Psoas muscle (tissue), 8 donors: ENCODE data around the gene GPR142. TPM values are rescaled to one million over a fixed set of nuclear protein-coding genes. Genes with fewer than 3 reads are reported as not detected.

Experiments used
- ATAC-seq, 4 donors: fragments of 200-7000 bp; cut with Tn5 transposase; one replicate each; pipeline ENCODE4 v1.9.1; 2020; ENCODE audit warnings: moderate library complexity in 3 of 4, mild to moderate bottlenecking in 2 of 4
- DNase-seq, 2 donors: peaks; one replicate each; pipeline ENCODE4 v3.0.0-alpha.2; 2020
- H3K27ac ChIP-seq: fragments of 200-600 bp; one replicate; pipeline ENCODE4 v1.8.0; 2022
- H3K27me3 ChIP-seq, 3 donors: fragments of 200-600 bp in 1 of 3; one replicate each; pipeline versions ENCODE4 v1.6.1 to v1.8.0; 2013 to 2022; ENCODE audit warnings: low read length in 2 of 3, mild to moderate bottlenecking in 2 of 3, moderate library complexity in 1 of 3; ENCODE audit not compliant: insufficient read depth in 3 of 3
- H3K36me3 ChIP-seq, 2 donors: fragments of 200-600 bp in 1 of 2; one replicate each; pipeline versions ENCODE4 v1.6.1 to v1.8.0; 2013 to 2022; ENCODE audit warnings: low read depth in 1 of 2, mild to moderate bottlenecking in 1 of 2, moderate library complexity in 1 of 2; ENCODE audit not compliant: insufficient read depth in 1 of 2
- H3K4me1 ChIP-seq: fragments of 200-600 bp; one replicate; pipeline ENCODE4 v1.8.0; 2022
- H3K4me3 ChIP-seq: fragments of 200-600 bp; one replicate; pipeline ENCODE4 v1.8.0; 2022; ENCODE audit warnings: mild to moderate bottlenecking
- H3K9me3 ChIP-seq: fragments of 200-600 bp; one replicate; pipeline ENCODE4 v1.8.0; 2022
- WGBS, 3 donors: extraction: QIAGEN DNeasy Blood & Tissue Kit; methylation state at CpG; one replicate each; pipeline versions ENCODE4 v1.1.6 to v1.1.7; 2013; 5-methylcytosine and 5-hydroxymethylcytosine counted together
- intact Hi-C, 2 donors: fragments of 100-400 bp; cut with DNase I; formaldehyde crosslinking; loops; one replicate each; pipeline versions ENCODE4 v1.11.0 to v1.14.2; 2022
- polyA plus RNA-seq, 3 donors: library from polyadenylated mRNA; stranded (reverse); fragments of 200-250 nt; gene quantifications; one replicate each; pipeline ENCODE4 v1.2.3, GENCODE V29; 2013
- total RNA-seq, 4 donors: library from RNA; stranded (reverse); fragmentation: NEBNext Ultra II Directional in 2 of 4; extraction: Animal tissue kit (Norgen Biotek cat#: 25700) in 2 of 4; gene quantifications; one replicate each; pipeline versions ENCODE4 v1.2.1 to v1.2.4, GENCODE V29; 2021 to 2023
- TF ChIP-seq, protein P1 (sequence below): fragments of 200-600 bp; IDR thresholded peaks from one replicate; pipeline ENCODE4 v1.8.0; 2022; ENCODE audit warnings: antibody characterized with exemption
- donor health status: healthy with polysubstance abuse.
- donor health status: DM: no; HTN: no; CAD: no; lungs with moderate emphysema.
- donor health status: Bipolar disorder and iron deficiency.
- donor health status: healthy.
- donor health status: DM: yes; HTN: yes; CAD: no.
- donor health status: DM: no; HTN: no; CAD: no.
- donor health status: DM: no; HTN: no; CAD: no.
- donor health status: DM: yes; HTN: yes; CAD: no.

The GPR142 gene
- total and polyA plus RNA-seq, 7 donors: not detected

DNA sequence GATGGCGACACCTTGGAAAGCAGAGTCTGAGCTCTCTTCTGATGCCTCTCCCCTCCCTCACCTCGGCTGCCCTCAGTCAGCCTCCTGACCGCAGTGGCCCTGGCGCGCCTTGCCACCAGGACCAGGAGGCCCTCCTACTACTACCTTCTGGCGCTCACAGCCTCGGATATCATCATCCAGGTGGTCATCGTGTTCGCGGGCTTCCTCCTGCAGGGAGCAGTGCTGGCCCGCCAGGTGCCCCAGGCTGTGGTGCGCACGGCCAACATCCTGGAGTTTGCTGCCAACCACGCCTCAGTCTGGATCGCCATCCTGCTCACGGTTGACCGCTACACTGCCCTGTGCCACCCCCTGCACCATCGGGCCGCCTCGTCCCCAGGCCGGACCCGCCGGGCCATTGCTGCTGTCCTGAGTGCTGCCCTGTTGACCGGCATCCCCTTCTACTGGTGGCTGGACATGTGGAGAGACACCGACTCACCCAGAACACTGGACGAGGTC, 4.4 kb downstream of the GPR142 start:
- Histone ChIP-seq H3K4me3 (no peak overlapping the region), H3K27me3 (no peaks in the 10 kb centered on the region), H3K27ac (no peak overlapping the region), H3K36me3 (no peaks in the 10 kb centered on the region), H3K9me3 (no peaks in the 10 kb centered on the region), H3K4me1 (no peaks in the 10 kb centered on the region)
- WGBS, 3 donors: 94 to 95% (median 95%) methylated on average over 26 of the region's 26 CpGs
- TF ChIP-seq, protein P1, sequence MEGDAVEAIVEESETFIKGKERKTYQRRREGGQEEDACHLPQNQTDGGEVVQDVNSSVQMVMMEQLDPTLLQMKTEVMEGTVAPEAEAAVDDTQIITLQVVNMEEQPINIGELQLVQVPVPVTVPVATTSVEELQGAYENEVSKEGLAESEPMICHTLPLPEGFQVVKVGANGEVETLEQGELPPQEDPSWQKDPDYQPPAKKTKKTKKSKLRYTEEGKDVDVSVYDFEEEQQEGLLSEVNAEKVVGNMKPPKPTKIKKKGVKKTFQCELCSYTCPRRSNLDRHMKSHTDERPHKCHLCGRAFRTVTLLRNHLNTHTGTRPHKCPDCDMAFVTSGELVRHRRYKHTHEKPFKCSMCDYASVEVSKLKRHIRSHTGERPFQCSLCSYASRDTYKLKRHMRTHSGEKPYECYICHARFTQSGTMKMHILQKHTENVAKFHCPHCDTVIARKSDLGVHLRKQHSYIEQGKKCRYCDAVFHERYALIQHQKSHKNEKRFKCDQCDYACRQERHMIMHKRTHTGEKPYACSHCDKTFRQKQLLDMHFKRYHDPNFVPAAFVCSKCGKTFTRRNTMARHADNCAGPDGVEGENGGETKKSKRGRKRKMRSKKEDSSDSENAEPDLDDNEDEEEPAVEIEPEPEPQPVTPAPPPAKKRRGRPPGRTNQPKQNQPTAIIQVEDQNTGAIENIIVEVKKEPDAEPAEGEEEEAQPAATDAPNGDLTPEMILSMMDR: no peak
- DNase-seq (no peak), ATAC-seq (no peak)
- intact Hi-C loops: no loop called here

DNA sequence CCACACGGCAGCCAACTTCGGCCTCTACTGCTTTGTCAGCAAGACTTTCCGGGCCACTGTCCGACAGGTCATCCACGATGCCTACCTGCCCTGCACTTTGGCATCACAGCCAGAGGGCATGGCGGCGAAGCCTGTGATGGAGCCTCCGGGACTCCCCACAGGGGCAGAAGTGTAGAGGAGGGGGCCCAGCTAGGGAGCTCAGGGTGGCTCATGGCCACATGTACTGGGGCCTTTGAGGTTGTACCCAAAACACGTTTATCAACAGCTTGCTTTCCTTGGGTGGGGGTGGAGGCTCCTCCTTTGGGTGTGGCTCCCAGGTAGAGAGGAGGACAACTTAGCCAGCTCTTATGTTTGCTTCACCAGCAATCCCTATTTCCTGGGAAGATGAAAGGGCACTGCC, 5.1 kb downstream of the GPR142 start:
- Histone ChIP-seq H3K27ac (no peak overlapping the region), H3K36me3 (no peaks in the 10 kb centered on the region), H3K4me1 (no peaks in the 10 kb centered on the region), H3K9me3 (no peaks in the 10 kb centered on the region), H3K4me3 (no peak overlapping the region), H3K27me3 (no peaks in the 10 kb centered on the region)
- WGBS, 3 donors: 93 to 97% (median 94%) methylated on average over 9 of the region's 9 CpGs
- DNase-seq (no peak), ATAC-seq (no peak)
- intact Hi-C loops: no loop called here
- TF ChIP-seq, protein P1: no peak

DNA sequence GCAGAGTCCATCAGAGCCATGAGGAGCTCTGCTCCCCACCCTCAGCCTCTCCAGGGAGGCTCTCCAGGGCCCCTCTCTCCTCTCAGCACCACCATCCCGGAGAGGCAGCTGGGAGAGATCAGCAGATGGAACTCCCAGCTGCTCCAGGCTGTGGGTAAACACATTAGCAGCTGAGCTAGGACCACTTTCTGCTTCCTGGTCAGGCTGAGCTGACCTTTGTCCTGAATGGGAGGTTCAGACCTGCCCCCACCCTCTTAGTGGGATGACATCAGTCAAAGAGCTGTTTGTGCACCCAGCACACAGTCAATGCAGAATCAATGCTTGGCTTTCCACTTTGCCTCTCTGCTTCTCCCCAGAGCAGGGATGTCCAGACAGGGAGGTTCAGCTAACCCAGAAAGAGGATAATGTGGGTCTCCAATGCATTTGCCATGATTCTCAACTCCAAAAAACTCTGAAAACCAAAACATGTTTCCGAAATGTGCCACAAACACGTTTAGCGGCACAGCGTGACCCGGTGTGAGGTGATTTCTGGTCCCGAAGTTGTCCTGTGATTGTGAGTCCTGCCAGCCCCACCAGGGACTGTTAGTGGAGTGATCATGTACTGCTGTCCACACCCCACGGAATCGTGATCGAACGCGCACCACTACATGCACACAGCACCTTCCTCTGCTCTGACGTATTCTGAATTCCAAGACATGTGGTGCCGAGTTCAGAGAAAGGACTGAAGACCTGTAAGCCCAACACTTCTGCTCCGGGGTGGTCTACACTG, 6.7 kb downstream of the GPR142 start:
- Histone ChIP-seq H3K27me3 (no peaks in the 10 kb centered on the region), H3K4me3 (no peak overlapping the region), H3K36me3 (no peaks in the 10 kb centered on the region), H3K9me3 (no peaks in the 10 kb centered on the region), H3K4me1 (peaks cover under 1% of the 10 kb centered on the region), H3K27ac (no peak overlapping the region)
- WGBS, 3 donors: 76 to 79% (median 78%) methylated on average over 15 of the region's 15 CpGs
- TF ChIP-seq, protein P1: no peak
- DNase-seq (no peak), ATAC-seq (no peak)
- intact Hi-C loops: no loop called here

DNA sequence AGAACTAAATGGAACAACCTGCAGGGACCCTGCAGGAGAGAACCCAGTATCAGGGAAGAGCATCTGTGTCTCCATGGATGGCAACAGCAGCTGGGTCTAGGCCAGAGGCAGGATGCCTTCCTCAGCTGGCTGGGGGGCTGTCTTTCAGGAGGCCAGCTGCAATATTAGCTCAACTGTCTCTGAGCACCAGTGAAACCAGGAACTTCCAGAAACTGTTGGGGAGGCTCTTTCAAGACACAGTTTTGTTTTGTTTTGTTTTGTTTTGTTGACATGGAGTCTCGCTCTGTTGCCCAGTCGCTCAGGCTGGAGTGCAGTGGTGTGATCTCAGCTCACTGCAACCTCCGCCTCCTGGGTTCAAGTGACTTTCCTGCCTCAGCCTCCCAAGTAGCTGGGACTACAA, 7.6 kb downstream of the GPR142 start:
- H3K27me3 ChIP-seq: no peaks in the 10 kb centered on the region
- intact Hi-C loops: no loop called here
- no peak for DNase-seq

More for the DNA sequence above, 7.6 kb downstream of the GPR142 start:
- 85 to 91% (median 89%) methylated on average over 3 of the region's 3 CpGs for WGBS, 3 donors
- TF ChIP-seq, protein P1: no peak
- H3K36me3 ChIP-seq: no peaks in the 10 kb centered on the region
- ATAC-seq: no peak
- H3K4me3 ChIP-seq: no peak overlapping the region
- H3K4me1 ChIP-seq: peaks cover 9% of the 10 kb centered on the region
- no peak overlapping the region for H3K27ac ChIP-seq
- no peaks in the 10 kb centered on the region for H3K9me3 ChIP-seq
